ENCODE measurements around the gene PEBP1. TPM values are rescaled to one million over a fixed set of nuclear protein-coding genes. Genes with fewer than 3 reads are reported as not detected.

The PEBP1 gene
- total and polyA plus RNA-seq, 2 of the 8 experiments (the other 6 are each of a cell fraction or from before 2014, with no cell fraction given) = 444 to 622 TPM

DNA sequence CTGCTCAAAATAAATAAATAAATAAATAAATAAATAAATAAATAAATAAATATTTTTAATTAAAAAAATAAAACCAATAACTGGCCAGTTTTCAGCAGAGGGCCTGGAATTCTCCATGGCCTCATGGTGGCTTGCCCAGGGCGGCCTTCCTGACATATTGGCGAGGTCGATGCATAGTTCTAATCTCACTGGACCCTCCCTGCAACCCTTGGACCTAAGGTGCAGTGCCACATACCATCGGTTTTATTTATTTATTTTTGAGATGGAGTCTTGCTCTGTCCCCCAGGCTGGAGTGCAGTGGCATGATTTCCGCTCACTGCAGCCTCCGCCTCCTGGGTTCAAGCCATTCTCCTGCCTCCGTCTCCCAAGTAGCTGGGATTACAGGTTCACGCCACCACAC is 28.2 kb upstream of the PEBP1 start:
- Histone ChIP-seq H3K23me2 (ENCODE audit: low read depth, low read length) (peaks cover 3% of the 10 kb centered on the region; the same call in 1 of the 2 replicates), H2BK15ac (ENCODE audit: low read length) (no peak overlapping the region), H4K8ac (ENCODE audit: extremely low read depth, insufficient read depth, low read length) (no peak overlapping the region), H2AK5ac (ENCODE audit: low read depth, low read length) (no peak overlapping the region), H3K36me3 (ENCODE audit: control insufficient read depth in 2 of 4, insufficient read depth in 4 of 4, low read length in 3 of 4) (no peaks in the 10 kb centered on the region), H3K4me1 (replicated peaks in 1 of 4; ENCODE audit: control insufficient read depth in 3 of 4, insufficient read depth in 4 of 4, low read length in 3 of 4) (no peaks in the 10 kb centered on the region; a peak in 1 of 7 replicates), H3K27me3 (replicated peaks in 1 of 4; ENCODE audit: control insufficient read depth in 3 of 4, extremely low read depth in 1 of 4, insufficient read depth in 3 of 4, low read length in 3 of 4) (no peaks in the 10 kb centered on the region), H3K4me2 (ENCODE audit: insufficient read depth in 1 of 2, low read depth in 2 of 2, low read length in 2 of 2) (no peak overlapping the region), H3K9me3 (ENCODE audit: insufficient read depth in 2 of 2, low read depth in 1 of 2, low read length in 1 of 2) (no peaks in the 10 kb centered on the region), H3K79me2 (ENCODE audit: control insufficient read depth in 1 of 2, insufficient read depth in 2 of 2, low read length in 2 of 2) (peaks cover 0 to 10% of the 10 kb centered on the region in 2 experiments; a peak in 3 of 4 replicates), H3K79me1 (ENCODE audit: low read depth, low read length) (no peaks in the 10 kb centered on the region), H3K18ac (ENCODE audit: extremely low read depth, low read length) (no peak overlapping the region), H3K4ac (replicated peaks; ENCODE audit: insufficient read length, low read depth, low read length) (no peak overlapping the region), H4K5ac (ENCODE audit: insufficient read length, low read depth, low read length) (no peak overlapping the region), H3K9ac (replicated peaks in 1 of 4; ENCODE audit: extremely low read depth in 1 of 4, low read depth in 3 of 4, low read length in 3 of 4) (no peak overlapping the region), H4K91ac (replicated peaks; ENCODE audit: insufficient read length, low read length) (no peak overlapping the region), H2BK12ac (ENCODE audit: low read depth, low read length) (0 out of 2 replicates have a peak overlapping the region, but pooled peaks have one; percentile 35), H2BK5ac (ENCODE audit: low read depth, low read length) (no peak overlapping the region), H2BK20ac (ENCODE audit: low read length) (no peak overlapping the region), H3K56ac (replicated peaks; ENCODE audit: insufficient read length, low read depth, low read length) (no peak overlapping the region), H4K20me1 (replicated peaks in 1 of 2; ENCODE audit: control insufficient read depth in 1 of 2, insufficient read depth in 2 of 2, low read length in 2 of 2) (no peaks in the 10 kb centered on the region), H2AFZ (ENCODE audit: low read length) (no peak overlapping the region), H3K14ac (ENCODE audit: insufficient read length) (no peak overlapping the region), H3K27ac (ENCODE audit: low read depth, low read length) (no peak overlapping the region), H2BK120ac (replicated peaks; ENCODE audit: low read depth, low read length) (peak overlapping the region; percentile 72), H3K4me3 (ENCODE audit: extremely low read depth in 1 of 4, insufficient read depth in 2 of 4, low read depth in 3 of 4, low read length in 4 of 4) (no peak overlapping the region), H3K23ac (ENCODE audit: insufficient read length) (no peak overlapping the region)
- 94% methylated on average over 8 of the region's 8 CpGs; no CpG with 5 or more reads in 1 of the 2 experiments for WGBS, 2 experiments (ENCODE audit: extremely low coverage in 1 of 2, insufficient coverage in 1 of 2, insufficient read length in 1 of 2, insufficient replicate concordance in 2 of 2, low coverage in 1 of 2, low lambda C conversion rate in 2 of 2, missing lambda C conversion rate in 1 of 2)
- DNase-seq (ENCODE audit: low read depth in 1 of 2, low spot score in 2 of 2) (no peak), FAIRE-seq (no peak)
- TF ChIP-seq, protein P1, sequence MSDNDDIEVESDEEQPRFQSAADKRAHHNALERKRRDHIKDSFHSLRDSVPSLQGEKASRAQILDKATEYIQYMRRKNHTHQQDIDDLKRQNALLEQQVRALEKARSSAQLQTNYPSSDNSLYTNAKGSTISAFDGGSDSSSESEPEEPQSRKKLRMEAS (IDR thresholded peaks at IDR 0.05) = no peak
- no peak for TF ChIP-seq SUZ12 (IDR thresholded peaks at IDR 0.05; ENCODE audit: low read length)
- TF ChIP-seq KDM5A (IDR thresholded peaks at IDR 0.05; ENCODE audit: low read length) = no peak
- no peak for TF ChIP-seq POLR2AphosphoS5 (IDR thresholded peaks at IDR 0.05; ENCODE audit: low read depth, low read length)
- no peak for TF ChIP-seq SAP30 (IDR thresholded peaks at IDR 0.05; ENCODE audit: insufficient read depth, insufficient replicate concordance, low read length)
- TF ChIP-seq RFX5 (IDR thresholded peaks at IDR 0.05; ENCODE audit: borderline replicate concordance, low read depth, low read length) = no peak
- TF ChIP-seq TAF7 (optimal IDR thresholded peaks at IDR 0.05; ENCODE audit: borderline replicate concordance, low read depth, low read length) = no peak
- TF ChIP-seq RXRA (IDR thresholded peaks at IDR 0.05; ENCODE audit: insufficient read depth, low read depth, low read length) = no peak
- ChIA-PET POLR2A (ENCODE audit: partially characterized antibody) (interaction anchor here (1.1 to 3.5 kb wide), 7 partner anchors 9 to 44 kb away, joined by 3 to 14 read pairs (median 5); no protein-coding TSS in a partner anchor), CTCF (ENCODE audit: partially characterized antibody) (interaction anchor here (0.6 to 1.9 kb wide), 3 partner anchors 10 to 18 kb away, joined by 3 to 6 read pairs (median 4); no protein-coding TSS in a partner anchor)
